GM19372 (cell line): ENCODE results near the gene GOLGB1.
"Not testable (repeated sequence)": the region's sequence is repeated elsewhere in the genome, so short reads cannot be mapped to it uniquely, and the experiment has no call there.

ENCODE experiments used
- ATAC-seq: cut with Tn5 transposase; IDR thresholded peaks from one replicate; pipeline ENCODE4 v1.9.1; 2021; ENCODE audit warnings: mild to moderate bottlenecking, low read depth, moderate library complexity; ENCODE audit not compliant: unreplicated experiment

Gene GOLGB1

GRCh38 chr3:121696186-121696585, 53.4 kb downstream of the GOLGB1 start:
- no peak for ATAC-seq

GRCh38 chr3:121692010-121692699, 57.4 kb downstream of the GOLGB1 start:
- ATAC-seq, result no peak

GRCh38 chr3:121690777-121691405, 58.6 kb downstream of the GOLGB1 start:
- ATAC-seq, result no peak

GRCh38 chr3:121688747-121689146, 60.8 kb downstream of the GOLGB1 start:
- not testable (repeated sequence) for ATAC-seq

GRCh38 chr3:121681792-121682191, 67.7 kb downstream of the GOLGB1 start:
- ATAC-seq, result no peak

- ATAC-seq, result no peak
Measured at GRCh38 chr3:121677141-121677540, 72.4 kb downstream of the GOLGB1 start.

- no peak for ATAC-seq
Measured at GRCh38 chr3:121670676-121671075, 78.9 kb downstream of the GOLGB1 start.

- ATAC-seq, result no peak
Measured at GRCh38 chr3:121667333-121667732, 82.2 kb downstream of the GOLGB1 start.

GRCh38 chr3:121665488-121665887, 84.1 kb downstream of the GOLGB1 start:
- ATAC-seq, result no peak

GRCh38 chr3:121663171-121663847, 86.2 kb downstream of the GOLGB1 start:
- no peak for ATAC-seq

GRCh38 chr3:121662742-121663141, 86.8 kb downstream of the GOLGB1 start:
- no peak for ATAC-seq

- no peak for ATAC-seq
Measured at GRCh38 chr3:121661376-121661775, 88.2 kb downstream of the GOLGB1 start.

- ATAC-seq, result peak; percentile 85
Measured at GRCh38 chr3:121660356-121661171, 89.0 kb downstream of the GOLGB1 start, which contains the start of gene HCLS1. TSS of gene HCLS1 (minus strand) at chr3:121660903. CDS start at chr3:121658347, 2,556 bp downstream.

GRCh38 chr3:121659586-121659985, 90.0 kb downstream of the GOLGB1 start:
- no peak for ATAC-seq

- ATAC-seq, result no peak
Measured at GRCh38 chr3:121658716-121659435, 90.7 kb downstream of the GOLGB1 start.

- ATAC-seq, result peak; percentile 57
Measured at GRCh38 chr3:121654493-121655385, 94.8 kb downstream of the GOLGB1 start.

GRCh38 chr3:121651684-121652083, 97.9 kb downstream of the GOLGB1 start:
- ATAC-seq, result no peak

GRCh38 chr3:121649645-121650044, 99.9 kb downstream of the GOLGB1 start:
- no peak for ATAC-seq
